OCI-LY1 (cell line): ENCODE data around the gene MKNK1.

ENCODE experiments used
- H2AFZ ChIP-seq: fragments of 200-600 bp; sonication (generic), shearing (Covaris generic); 2 replicates; pipeline ENCODE4 v1.6.0; 2014; ENCODE audit warnings: antibody characterized with exemption, mild to moderate bottlenecking, low read length
- H3F3A ChIP-seq: fragments of 200-600 bp; sonication (generic), shearing (Covaris generic); 2 replicates; pipeline ENCODE4 v1.6.0; 2014; ENCODE audit warnings: mild to moderate bottlenecking, antibody characterized with exemption, low read length, moderate library complexity; ENCODE audit not compliant: insufficient read depth
- H3K27ac ChIP-seq: fragments of 200-600 bp; sonication (generic); 2 replicates; pipeline ENCODE4 v1.5.1; 2014; ENCODE audit warnings: low read length, mixed run types, mild to moderate bottlenecking, low read depth; ENCODE audit not compliant: poor library complexity, severe bottlenecking
- H3K27me3 ChIP-seq: fragments of 200-600 bp; sonication (generic); 2 replicates; pipeline ENCODE4 v1.6.0; 2014; ENCODE audit warnings: antibody characterized with exemption, mild to moderate bottlenecking, low read length, moderate library complexity; ENCODE audit not compliant: insufficient read depth
- H3K36me3 ChIP-seq: fragments of 200-600 bp; sonication (generic); 2 replicates; pipeline ENCODE4 v1.6.1; 2014; ENCODE audit warnings: mild to moderate bottlenecking, antibody characterized with exemption, low read length, moderate library complexity, mixed read lengths; ENCODE audit not compliant: insufficient read depth
- H3K4me1 ChIP-seq: fragments of 200-600 bp; sonication (generic); 2 replicates; pipeline ENCODE4 v1.5.1; 2014; ENCODE audit warnings: mild to moderate bottlenecking, low read length, moderate library complexity; ENCODE audit not compliant: insufficient read depth, severe bottlenecking
- H3K4me2 ChIP-seq: fragments of 200-600 bp; sonication (generic), shearing (Covaris generic); 2 replicates; pipeline ENCODE4 v1.6.1; 2014; ENCODE audit warnings: low read length
- H3K4me3 ChIP-seq: fragments of 200-600 bp; sonication (generic); 2 replicates; pipeline ENCODE4 v1.5.1; 2014; ENCODE audit warnings: low read length, low read depth, mild to moderate bottlenecking, mixed read lengths; ENCODE audit not compliant: poor library complexity, severe bottlenecking
- H3K79me2 ChIP-seq: fragments of 200-600 bp; shearing (Covaris generic); 2 replicates; pipeline ENCODE4 v1.6.1; 2016; ENCODE audit warnings: mixed run types, low read length, mixed read lengths; ENCODE audit not compliant: insufficient read depth
- H3K9ac ChIP-seq: fragments of 200-600 bp; sonication (generic), shearing (Covaris generic); 2 replicates; pipeline ENCODE4 v1.6.1; 2014; ENCODE audit warnings: mild to moderate bottlenecking, low read length, mixed read lengths
- H3K9me2 ChIP-seq: fragments of 200-600 bp; sonication (generic), shearing (Covaris generic); 2 replicates; pipeline ENCODE4 v1.6.1; 2014; ENCODE audit warnings: low read depth, mild to moderate bottlenecking, low read length, mixed read lengths
- H3K9me3 ChIP-seq: fragments of 200-600 bp; shearing (Covaris generic); 2 replicates; pipeline ENCODE4 v1.6.1; 2014; ENCODE audit warnings: low read length, mixed read lengths
- H4K20me1 ChIP-seq: fragments of 200-600 bp; sonication (generic), shearing (Covaris generic); 2 replicates; pipeline ENCODE4 v1.6.0; 2016; ENCODE audit warnings: mild to moderate bottlenecking, low read length; ENCODE audit not compliant: insufficient read depth
- EZH2 ChIP-seq: fragments of 200-600 bp; sonication (generic), shearing (Covaris generic); IDR thresholded peaks from 2 replicates; pipeline ENCODE4 v1.8.0; 2017; ENCODE audit warnings: borderline replicate concordance, mixed run types, mild to moderate bottlenecking, antibody characterized with exemption, low read length, moderate library complexity, mixed read lengths
- TF ChIP-seq, protein P1 (sequence below): fragments of 200-600 bp; sonication (generic), shearing (Covaris generic); IDR thresholded peaks from 2 replicates; pipeline ENCODE4 v1.5.1; 2017; ENCODE audit warnings: mild to moderate bottlenecking, antibody characterized with exemption, low read length, moderate library complexity, mixed read lengths

MKNK1 gene

DNA sequence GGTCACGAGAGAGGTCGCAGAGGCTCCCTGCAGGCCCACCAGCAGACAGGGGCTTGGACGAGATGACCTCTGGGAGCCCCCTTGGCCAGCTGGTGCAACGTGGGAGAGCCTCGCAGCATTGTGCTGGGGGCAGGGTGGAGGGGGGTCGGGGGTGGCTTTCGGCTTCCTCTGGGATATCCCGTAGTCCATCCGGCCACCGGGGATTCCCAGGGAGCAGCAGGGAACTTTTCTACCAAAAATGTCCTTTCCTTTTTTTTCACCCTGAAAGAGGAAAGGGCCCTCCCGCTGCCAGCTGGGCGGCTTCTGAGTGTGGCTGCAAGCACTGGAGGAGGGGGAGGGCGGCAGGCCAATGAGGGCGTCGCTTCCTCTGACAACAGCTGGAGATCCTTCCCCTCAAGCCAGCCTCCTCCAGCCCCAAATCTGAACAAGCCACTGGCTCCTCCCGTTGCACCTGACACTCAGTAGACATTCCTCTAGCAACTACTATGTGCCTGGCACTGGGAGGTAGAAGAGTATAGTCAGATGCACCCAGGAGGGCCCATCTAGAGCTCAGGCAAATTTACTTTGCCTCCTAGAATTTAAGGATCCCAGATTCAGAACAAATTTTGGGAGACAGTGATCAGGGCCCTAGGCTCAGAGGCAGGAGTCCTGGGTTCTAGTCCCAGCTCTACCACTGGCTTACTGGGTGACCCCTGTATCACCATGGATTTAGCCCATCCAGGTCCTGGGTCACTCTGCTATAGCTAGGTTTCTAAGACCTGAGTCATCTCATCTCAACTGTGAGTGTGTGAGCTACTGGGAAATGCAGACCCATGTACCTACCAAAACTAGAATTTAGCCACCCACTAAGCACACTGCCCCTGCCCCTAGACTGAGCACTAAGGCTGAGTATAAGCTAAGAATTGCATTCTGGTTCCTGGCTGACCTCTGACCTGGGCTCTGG is 9.9 kb upstream of the MKNK1 start:
- no peak overlapping the region for H3K27ac ChIP-seq
- no peaks in the 10 kb centered on the region for H3K36me3 ChIP-seq
- H3K79me2 ChIP-seq = no peaks in the 10 kb centered on the region
- no peaks in the 10 kb centered on the region for H3F3A ChIP-seq
- H3K4me3 ChIP-seq = no peak overlapping the region
- no peaks in the 10 kb centered on the region for H3K9me3 ChIP-seq
- H3K4me1 ChIP-seq = peaks cover 6% of the 10 kb centered on the region
- H3K4me2 ChIP-seq = no peak overlapping the region
- no peak overlapping the region for H2AFZ ChIP-seq
- no peaks in the 10 kb centered on the region for H4K20me1 ChIP-seq
- TF ChIP-seq, protein P1, sequence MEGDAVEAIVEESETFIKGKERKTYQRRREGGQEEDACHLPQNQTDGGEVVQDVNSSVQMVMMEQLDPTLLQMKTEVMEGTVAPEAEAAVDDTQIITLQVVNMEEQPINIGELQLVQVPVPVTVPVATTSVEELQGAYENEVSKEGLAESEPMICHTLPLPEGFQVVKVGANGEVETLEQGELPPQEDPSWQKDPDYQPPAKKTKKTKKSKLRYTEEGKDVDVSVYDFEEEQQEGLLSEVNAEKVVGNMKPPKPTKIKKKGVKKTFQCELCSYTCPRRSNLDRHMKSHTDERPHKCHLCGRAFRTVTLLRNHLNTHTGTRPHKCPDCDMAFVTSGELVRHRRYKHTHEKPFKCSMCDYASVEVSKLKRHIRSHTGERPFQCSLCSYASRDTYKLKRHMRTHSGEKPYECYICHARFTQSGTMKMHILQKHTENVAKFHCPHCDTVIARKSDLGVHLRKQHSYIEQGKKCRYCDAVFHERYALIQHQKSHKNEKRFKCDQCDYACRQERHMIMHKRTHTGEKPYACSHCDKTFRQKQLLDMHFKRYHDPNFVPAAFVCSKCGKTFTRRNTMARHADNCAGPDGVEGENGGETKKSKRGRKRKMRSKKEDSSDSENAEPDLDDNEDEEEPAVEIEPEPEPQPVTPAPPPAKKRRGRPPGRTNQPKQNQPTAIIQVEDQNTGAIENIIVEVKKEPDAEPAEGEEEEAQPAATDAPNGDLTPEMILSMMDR = no peak
- no peak for TF ChIP-seq EZH2
- no peaks in the 10 kb centered on the region for H3K27me3 ChIP-seq
- H3K9ac ChIP-seq = no peak overlapping the region
- no peaks in the 10 kb centered on the region for H3K9me2 ChIP-seq

- Histone ChIP-seq H4K20me1 (no peaks in the 10 kb centered on the region), H3K4me1 (peaks cover 6% of the 10 kb centered on the region), H3K4me3 (no peak overlapping the region), H3K36me3 (no peaks in the 10 kb centered on the region), H2AFZ (no peak overlapping the region), H3F3A (no peaks in the 10 kb centered on the region), H3K27ac (no peak overlapping the region), H3K79me2 (no peaks in the 10 kb centered on the region), H3K9me2 (no peaks in the 10 kb centered on the region), H3K9ac (no peak overlapping the region), H3K4me2 (no peak overlapping the region), H3K9me3 (no peaks in the 10 kb centered on the region), H3K27me3 (no peaks in the 10 kb centered on the region)
- TF ChIP-seq, protein P1 = no peak
- no peak for TF ChIP-seq EZH2
These were observed 9.0 kb upstream of the MKNK1 start for GRCh38 chr1:46612937-46613660.

DNA sequence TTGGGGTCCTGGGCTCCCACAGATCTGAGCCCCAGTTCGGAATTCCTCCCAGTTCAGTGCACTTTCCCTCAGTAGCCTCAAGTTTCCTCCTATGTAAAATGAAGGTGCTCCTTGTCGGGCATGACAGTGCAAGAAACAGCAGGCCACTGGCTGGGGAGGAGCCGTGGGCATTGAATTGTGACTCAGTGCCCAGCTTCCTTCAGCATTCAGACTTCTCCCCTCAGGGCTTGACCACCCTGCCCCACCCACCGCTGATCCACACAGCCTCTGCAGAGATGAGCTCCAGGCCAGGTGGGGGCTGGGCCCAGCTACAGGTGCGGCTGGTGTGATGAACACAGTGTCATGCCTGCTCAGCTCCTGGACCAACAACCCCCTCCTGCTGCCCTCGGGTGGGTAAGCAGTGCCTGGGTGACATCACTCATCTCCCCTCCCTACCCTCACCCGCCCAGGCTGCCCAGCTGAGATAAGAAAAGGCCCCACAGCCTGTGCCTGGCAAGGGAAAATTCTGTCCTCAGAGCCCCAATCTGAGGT is 7.7 kb upstream of the MKNK1 start:
- Histone ChIP-seq H3K4me3 (no peak overlapping the region), H3F3A (no peaks in the 10 kb centered on the region), H2AFZ (no peak overlapping the region), H3K27me3 (no peaks in the 10 kb centered on the region), H3K4me1 (peaks cover 6% of the 10 kb centered on the region), H3K9me3 (no peaks in the 10 kb centered on the region), H4K20me1 (no peaks in the 10 kb centered on the region), H3K36me3 (no peaks in the 10 kb centered on the region), H3K9me2 (no peaks in the 10 kb centered on the region), H3K79me2 (no peaks in the 10 kb centered on the region), H3K9ac (no peak overlapping the region), H3K27ac (no peak overlapping the region), H3K4me2 (no peak overlapping the region)
- TF ChIP-seq EZH2 = no peak
- TF ChIP-seq, protein P1 = no peak
